ENCODE data around the gene SPEF1.

SPEF1 gene

GRCh38 chr20:3787324-3788014, 6.2 kb upstream of the SPEF1 start:
- DNase-seq, result no peak

GRCh38 chr20:3786665-3787323, 5.5 kb upstream of the SPEF1 start, which contains the start of gene CENPB:
CENPB (minus strand) TSS chr20:3786740; CDS start chr20:3786483, 257 bp downstream.
- peak; percentile 90 to 93 for DNase-seq

GRCh38 chr20:3786126-3786484, 4.9 kb upstream of the SPEF1 start:
- DNase-seq, result peak; percentile 29 to 57

GRCh38 chr20:3785240-3786125, 4.2 kb upstream of the SPEF1 start:
- DNase-seq, result no peak

- DNase-seq, result no peak
Observed at GRCh38 chr20:3784863-3785239, 3.6 kb upstream of the SPEF1 start.

- no peak for DNase-seq
Observed at GRCh38 chr20:3784216-3784853, 3.1 kb upstream of the SPEF1 start.

GRCh38 chr20:3783511-3784195, 2.4 kb upstream of the SPEF1 start:
- no peak for DNase-seq

GRCh38 chr20:3783068-3783489, 1.8 kb upstream of the SPEF1 start:
- no peak for DNase-seq

- DNase-seq, result no peak
Observed at GRCh38 chr20:3782597-3782996, 1.3 kb upstream of the SPEF1 start.

- DNase-seq, result no peak
Observed at GRCh38 chr20:3778976-3779375, 2.3 kb downstream of the SPEF1 start.

GRCh38 chr20:3777716-3778629, 3.3 kb downstream of the SPEF1 start:
- DNase-seq, result peak; percentile 48 to 56

- DNase-seq, result no peak
Observed at GRCh38 chr20:3777381-3777715, 3.9 kb downstream of the SPEF1 start.

GRCh38 chr20:3775457-3776108, 5.7 kb downstream of the SPEF1 start:
- DNase-seq, result peak in 1 of 2 donors; percentile 44

GRCh38 chr20:3771552-3772058, 9.6 kb downstream of the SPEF1 start:
- DNase-seq, result no peak

GRCh38 chr20:3768342-3769130, 12.7 kb downstream of the SPEF1 start:
- DNase-seq, result peak; percentile 40 to 50

- peak; percentile 98 to 99 for DNase-seq
Observed at GRCh38 chr20:3767427-3768341, 13.6 kb downstream of the SPEF1 start, which contains the start of gene ADISSP. ADISSP (minus strand) TSS chr20:3767753; CDS start chr20:3760100, 7,653 bp downstream.

GRCh38 chr20:3767110-3767426, 14.2 kb downstream of the SPEF1 start:
- DNase-seq, result no peak

GRCh38 chr20:3766422-3767109, 14.7 kb downstream of the SPEF1 start:
- DNase-seq, result no peak

Data from inflammatory macrophage (primary cell).